ENCODE measurements around the gene JARID2.

The JARID2 gene

DNA sequence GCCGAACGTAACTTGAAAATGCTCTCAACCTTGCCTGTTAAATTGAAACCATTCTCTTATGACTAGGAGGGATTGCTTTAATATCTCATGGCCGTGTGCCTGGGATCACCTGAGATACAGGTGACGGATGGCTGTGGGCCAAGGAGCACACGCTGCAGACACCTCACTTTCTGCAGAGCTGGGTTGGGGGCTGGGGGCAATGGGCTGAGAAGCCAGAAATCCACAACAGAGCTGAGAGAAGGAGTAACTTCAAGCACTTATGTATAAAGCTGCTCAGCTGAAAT is 246.1 kb downstream of the JARID2 start:
- TF ChIP-seq EZH2 (IDR thresholded peaks at IDR 0.05; ENCODE audit: borderline replicate concordance, low read length), result no peak
- Histone ChIP-seq H3K79me2 (ENCODE audit: insufficient read depth, low read length) (no peaks in the 10 kb centered on the region), H3K9ac (ENCODE audit: low read length) (no peak overlapping the region), H3K9me2 (ENCODE audit: low read depth, low read length) (no peaks in the 10 kb centered on the region), H3K4me2 (ENCODE audit: low read length) (no peak overlapping the region), H3K4me3 (ENCODE audit: low read depth, low read length, poor library complexity, severe bottlenecking) (no peak overlapping the region), H3K4me1 (ENCODE audit: insufficient read depth, low read length, severe bottlenecking) (no peaks in the 10 kb centered on the region), H3K27ac (ENCODE audit: low read depth, low read length, poor library complexity, severe bottlenecking) (no peak overlapping the region), H3F3A (ENCODE audit: insufficient read depth, low read length) (no peaks in the 10 kb centered on the region), H3K9me3 (ENCODE audit: low read length) (no peaks in the 10 kb centered on the region), H3K36me3 (ENCODE audit: insufficient read depth, low read length) (no peaks in the 10 kb centered on the region), H2AFZ (ENCODE audit: low read length) (no peak overlapping the region), H3K27me3 (ENCODE audit: insufficient read depth, low read length) (no peaks in the 10 kb centered on the region), H4K20me1 (ENCODE audit: insufficient read depth, low read length) (no peaks in the 10 kb centered on the region)

DNA sequence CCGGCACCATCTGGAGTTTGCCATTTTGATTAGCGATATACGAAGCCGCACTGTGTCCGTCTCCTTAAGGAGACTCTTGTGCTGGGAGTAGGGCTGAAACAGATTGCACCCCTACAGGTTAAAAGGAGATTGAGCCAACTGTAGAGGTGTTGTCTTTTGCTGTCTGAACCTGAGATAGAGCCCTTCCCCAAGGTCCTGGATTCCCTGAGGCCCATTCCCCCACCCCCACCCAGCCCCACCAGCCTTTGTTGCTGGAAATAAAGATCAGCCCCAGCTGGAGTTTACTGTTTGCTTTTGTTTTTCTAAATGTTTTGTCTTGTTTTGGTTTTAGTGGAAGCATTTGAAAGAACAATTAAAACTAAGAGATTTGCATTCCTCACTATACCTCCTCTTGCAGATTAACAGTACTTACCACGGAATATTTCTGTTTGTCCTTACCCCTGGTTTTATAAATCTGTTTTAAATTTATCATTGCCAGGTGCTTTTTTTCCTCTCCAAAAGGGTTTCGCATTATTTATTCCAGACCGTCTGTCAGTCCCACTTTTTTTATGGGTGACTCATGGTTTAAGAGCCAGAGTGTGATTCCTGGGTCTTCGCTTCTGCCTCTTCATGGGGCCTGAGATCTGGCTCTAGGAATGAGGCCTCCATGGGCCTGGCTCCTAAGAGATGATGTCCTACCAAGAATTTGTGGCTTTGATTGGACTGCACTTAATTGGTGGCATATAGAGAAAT is 247.7 kb downstream of the JARID2 start:
- Histone ChIP-seq H3K4me1 (ENCODE audit: insufficient read depth, low read length, severe bottlenecking) (no peaks in the 10 kb centered on the region), H3K9me3 (ENCODE audit: low read length) (no peaks in the 10 kb centered on the region), H3F3A (ENCODE audit: insufficient read depth, low read length) (no peaks in the 10 kb centered on the region), H3K4me2 (ENCODE audit: low read length) (no peak overlapping the region), H3K27ac (ENCODE audit: low read depth, low read length, poor library complexity, severe bottlenecking) (no peak overlapping the region), H3K9me2 (ENCODE audit: low read depth, low read length) (no peaks in the 10 kb centered on the region), H3K9ac (ENCODE audit: low read length) (no peak overlapping the region), H3K4me3 (ENCODE audit: low read depth, low read length, poor library complexity, severe bottlenecking) (no peak overlapping the region), H3K27me3 (ENCODE audit: insufficient read depth, low read length) (no peaks in the 10 kb centered on the region), H3K36me3 (ENCODE audit: insufficient read depth, low read length) (no peaks in the 10 kb centered on the region), H2AFZ (ENCODE audit: low read length) (no peak overlapping the region), H3K79me2 (ENCODE audit: insufficient read depth, low read length) (no peaks in the 10 kb centered on the region), H4K20me1 (ENCODE audit: insufficient read depth, low read length) (no peaks in the 10 kb centered on the region)
- TF ChIP-seq EZH2 (IDR thresholded peaks at IDR 0.05; ENCODE audit: borderline replicate concordance, low read length), result no peak
- TF ChIP-seq, protein P1, sequence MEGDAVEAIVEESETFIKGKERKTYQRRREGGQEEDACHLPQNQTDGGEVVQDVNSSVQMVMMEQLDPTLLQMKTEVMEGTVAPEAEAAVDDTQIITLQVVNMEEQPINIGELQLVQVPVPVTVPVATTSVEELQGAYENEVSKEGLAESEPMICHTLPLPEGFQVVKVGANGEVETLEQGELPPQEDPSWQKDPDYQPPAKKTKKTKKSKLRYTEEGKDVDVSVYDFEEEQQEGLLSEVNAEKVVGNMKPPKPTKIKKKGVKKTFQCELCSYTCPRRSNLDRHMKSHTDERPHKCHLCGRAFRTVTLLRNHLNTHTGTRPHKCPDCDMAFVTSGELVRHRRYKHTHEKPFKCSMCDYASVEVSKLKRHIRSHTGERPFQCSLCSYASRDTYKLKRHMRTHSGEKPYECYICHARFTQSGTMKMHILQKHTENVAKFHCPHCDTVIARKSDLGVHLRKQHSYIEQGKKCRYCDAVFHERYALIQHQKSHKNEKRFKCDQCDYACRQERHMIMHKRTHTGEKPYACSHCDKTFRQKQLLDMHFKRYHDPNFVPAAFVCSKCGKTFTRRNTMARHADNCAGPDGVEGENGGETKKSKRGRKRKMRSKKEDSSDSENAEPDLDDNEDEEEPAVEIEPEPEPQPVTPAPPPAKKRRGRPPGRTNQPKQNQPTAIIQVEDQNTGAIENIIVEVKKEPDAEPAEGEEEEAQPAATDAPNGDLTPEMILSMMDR (IDR thresholded peaks at IDR 0.05; ENCODE audit: low read length), result no peak

DNA sequence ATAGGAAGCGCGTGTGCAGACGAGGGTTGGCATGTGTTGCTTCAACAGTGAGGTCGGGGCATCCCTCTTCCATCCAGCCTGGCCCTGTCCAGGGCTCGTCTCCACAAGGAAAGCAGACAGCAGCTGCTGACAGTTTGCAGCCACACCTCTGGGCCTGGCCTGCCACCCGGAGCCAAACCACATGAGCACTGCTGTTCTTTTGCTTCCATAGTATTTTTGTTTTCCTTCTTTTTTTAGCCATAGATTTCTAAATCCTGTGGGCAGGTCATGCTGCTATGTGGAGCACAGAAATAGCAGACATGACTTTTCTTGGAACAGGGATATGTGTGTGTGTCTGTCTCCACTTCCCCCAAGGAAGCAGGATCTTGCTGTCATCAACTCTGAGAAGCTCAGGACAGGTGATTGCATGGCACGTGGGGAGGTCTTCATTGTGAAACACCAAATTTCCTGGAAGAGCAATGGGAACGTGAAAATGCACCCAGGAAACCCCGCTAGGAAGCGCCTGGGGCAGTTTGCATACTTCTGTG is 249.6 kb downstream of the JARID2 start:
- H3K79me2 ChIP-seq (ENCODE audit: insufficient read depth, low read length), result no peaks in the 10 kb centered on the region
- no peak overlapping the region for H3K4me2 ChIP-seq (ENCODE audit: low read length)

More for the DNA sequence above, 249.6 kb downstream of the JARID2 start:
- H3K27me3 ChIP-seq (ENCODE audit: insufficient read depth, low read length), result no peaks in the 10 kb centered on the region
- no peaks in the 10 kb centered on the region for H3K9me3 ChIP-seq (ENCODE audit: low read length)
- no peaks in the 10 kb centered on the region for H3F3A ChIP-seq (ENCODE audit: insufficient read depth, low read length)
- TF ChIP-seq EZH2 (IDR thresholded peaks at IDR 0.05; ENCODE audit: borderline replicate concordance, low read length), result no peak
- TF ChIP-seq, protein P1 (IDR thresholded peaks at IDR 0.05; ENCODE audit: low read length), result no peak
- no peaks in the 10 kb centered on the region for H3K36me3 ChIP-seq (ENCODE audit: insufficient read depth, low read length)
- no peak overlapping the region for H3K9ac ChIP-seq (ENCODE audit: low read length)
- no peak overlapping the region for H2AFZ ChIP-seq (ENCODE audit: low read length)
- H4K20me1 ChIP-seq (ENCODE audit: insufficient read depth, low read length), result no peaks in the 10 kb centered on the region
- H3K4me3 ChIP-seq (ENCODE audit: low read depth, low read length, poor library complexity, severe bottlenecking), result no peak overlapping the region
- H3K9me2 ChIP-seq (ENCODE audit: low read depth, low read length), result no peaks in the 10 kb centered on the region
- H3K4me1 ChIP-seq (ENCODE audit: insufficient read depth, low read length, severe bottlenecking), result no peaks in the 10 kb centered on the region
- no peak overlapping the region for H3K27ac ChIP-seq (ENCODE audit: low read depth, low read length, poor library complexity, severe bottlenecking)

All from OCI-LY1 (cell line).